HL-60 (cell line): ENCODE results near the gene SDR42E2.

Experiments
- POLR2AphosphoS5 ChIP-seq: IDR thresholded peaks from 2 replicates; pipeline ENCODE4 v1.6.1; 2012; ENCODE audit warnings: low read depth
- TF ChIP-seq, protein P1 (sequence below): IDR thresholded peaks from one replicate; pipeline ENCODE4 v1.5.1; 2011; ENCODE audit warnings: low read length, control low read depth, inconsistent platforms; ENCODE audit not compliant: insufficient read depth

DNA sequence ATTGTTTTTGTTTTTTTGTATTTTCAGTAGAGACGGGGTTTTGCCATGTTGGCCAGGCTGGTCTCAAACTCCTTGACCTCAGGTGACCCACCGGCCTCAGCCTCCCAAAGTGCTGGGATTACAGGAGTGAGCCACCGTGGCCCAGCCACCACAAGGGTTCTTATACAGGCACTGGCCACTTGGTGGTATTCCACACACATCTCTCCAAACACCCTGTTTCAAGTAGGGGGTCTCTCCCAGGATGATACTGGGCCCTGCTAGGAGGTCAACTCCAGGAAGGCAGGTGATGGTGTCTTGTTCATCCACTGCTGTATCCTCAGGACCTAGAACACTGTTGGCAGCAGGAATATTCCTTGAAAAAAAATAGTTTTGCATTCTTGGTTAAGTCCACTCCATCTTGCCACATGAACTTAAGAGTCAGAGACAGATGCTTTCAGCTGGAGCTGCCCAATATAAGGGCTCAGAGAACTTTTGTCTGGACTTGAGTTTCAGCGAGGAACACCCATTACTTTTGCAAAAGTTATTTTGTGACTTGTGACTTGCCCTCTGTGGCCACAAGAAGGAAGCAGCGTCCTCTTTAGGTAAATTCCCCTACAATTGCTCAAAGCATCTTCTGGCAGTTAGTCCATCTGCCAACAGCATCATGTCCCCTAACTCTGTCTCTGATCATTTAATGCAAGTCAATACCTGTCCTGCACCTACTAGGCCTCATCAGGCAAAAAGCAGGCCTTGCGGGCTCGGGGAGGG is 36.4 kb downstream of the SDR42E2 start:
- TF ChIP-seq, protein P1, sequence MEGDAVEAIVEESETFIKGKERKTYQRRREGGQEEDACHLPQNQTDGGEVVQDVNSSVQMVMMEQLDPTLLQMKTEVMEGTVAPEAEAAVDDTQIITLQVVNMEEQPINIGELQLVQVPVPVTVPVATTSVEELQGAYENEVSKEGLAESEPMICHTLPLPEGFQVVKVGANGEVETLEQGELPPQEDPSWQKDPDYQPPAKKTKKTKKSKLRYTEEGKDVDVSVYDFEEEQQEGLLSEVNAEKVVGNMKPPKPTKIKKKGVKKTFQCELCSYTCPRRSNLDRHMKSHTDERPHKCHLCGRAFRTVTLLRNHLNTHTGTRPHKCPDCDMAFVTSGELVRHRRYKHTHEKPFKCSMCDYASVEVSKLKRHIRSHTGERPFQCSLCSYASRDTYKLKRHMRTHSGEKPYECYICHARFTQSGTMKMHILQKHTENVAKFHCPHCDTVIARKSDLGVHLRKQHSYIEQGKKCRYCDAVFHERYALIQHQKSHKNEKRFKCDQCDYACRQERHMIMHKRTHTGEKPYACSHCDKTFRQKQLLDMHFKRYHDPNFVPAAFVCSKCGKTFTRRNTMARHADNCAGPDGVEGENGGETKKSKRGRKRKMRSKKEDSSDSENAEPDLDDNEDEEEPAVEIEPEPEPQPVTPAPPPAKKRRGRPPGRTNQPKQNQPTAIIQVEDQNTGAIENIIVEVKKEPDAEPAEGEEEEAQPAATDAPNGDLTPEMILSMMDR = peak; percentile 6
- TF ChIP-seq POLR2AphosphoS5 = no peak
